ENCODE data around the gene DDX53. TPM values are rescaled to one million over a fixed set of nuclear protein-coding genes. Genes with fewer than 3 reads are reported as not detected.

DDX53 gene
- total RNA-seq, 4 donors from 2014 or later: not detected

GRCh38 chrX:22987452-22987851 lies 12.3 kb upstream of the DDX53 start:
- Histone ChIP-seq H3K27me3 (no peaks in the 10 kb centered on the region), H3K4me3 (no peak overlapping the region), H3K9me3 (no peaks in the 10 kb centered on the region), H3K4me1 (no peaks in the 10 kb centered on the region), H3K36me3 (no peaks in the 10 kb centered on the region), H3K27ac (no peak overlapping the region)
- intact Hi-C loops (cut with DNase I; ENCODE audit: low total_unique reads) (no loop called here), in situ Hi-C loops (cut with MboI; ENCODE audit: low pct_ligation_motif_present in 1 of 4, low pct_unique_long_range_greater_than_20kb in 1 of 4, low sequenced_read_pairs in 3 of 4) (no loop called here)
- 77 to 80% methylated on average over 1 of the region's 1 CpG for WGBS, 2 donors (ENCODE audit: low coverage in 1 of 2)
- no peak for DNase-seq
- TF ChIP-seq POLR2A (IDR thresholded peaks at IDR 0.05) (no peak), CTCF (IDR thresholded peaks at IDR 0.05) (no peak), POLR2AphosphoS5 (IDR thresholded peaks at IDR 0.05) (no peak), EP300 (IDR thresholded peaks at IDR 0.05; ENCODE audit: low read depth) (no peak)

- in situ Hi-C loops (cut with MboI; ENCODE audit: low pct_ligation_motif_present in 1 of 4, low pct_unique_long_range_greater_than_20kb in 1 of 4, low sequenced_read_pairs in 3 of 4) (no loop called here), intact Hi-C loops (cut with DNase I; ENCODE audit: low total_unique reads) (no loop called here)
- Histone ChIP-seq H3K9me3 (no peaks in the 10 kb centered on the region), H3K27me3 (no peaks in the 10 kb centered on the region), H3K4me3 (no peak overlapping the region), H3K4me1 (no peaks in the 10 kb centered on the region), H3K27ac (no peak overlapping the region), H3K36me3 (no peaks in the 10 kb centered on the region)
- WGBS, 2 donors (ENCODE audit: low coverage in 1 of 2): 37 to 44% methylated on average over 2 of the region's 2 CpGs
- DNase-seq: no peak
- no peak for TF ChIP-seq POLR2AphosphoS5 (IDR thresholded peaks at IDR 0.05)
- no peak for TF ChIP-seq POLR2A (IDR thresholded peaks at IDR 0.05)
- no peak for TF ChIP-seq CTCF (IDR thresholded peaks at IDR 0.05)
- no peak for TF ChIP-seq EP300 (IDR thresholded peaks at IDR 0.05; ENCODE audit: low read depth)
Measured at GRCh38 chrX:23003116-23003515, 3.4 kb downstream of the DDX53 start.

GRCh38 chrX:23008431-23009099 lies 8.8 kb downstream of the DDX53 start:
- in situ Hi-C loops (cut with MboI; ENCODE audit: low pct_ligation_motif_present in 1 of 4, low pct_unique_long_range_greater_than_20kb in 1 of 4, low sequenced_read_pairs in 3 of 4) (no loop called here), intact Hi-C loops (cut with DNase I; ENCODE audit: low total_unique reads) (no loop called here)
- H3K9me3 ChIP-seq: no peaks in the 10 kb centered on the region
- H3K4me1 ChIP-seq: peaks cover 0 to 2% (median 0%) of the 10 kb centered on the region in 4 donors
- H3K36me3 ChIP-seq: no peaks in the 10 kb centered on the region
- TF ChIP-seq CTCF (IDR thresholded peaks at IDR 0.05): peak in 1 of 5 experiments; percentile 14
- TF ChIP-seq POLR2A (IDR thresholded peaks at IDR 0.05): no peak
- 26% methylated on average over 1 of the region's 1 CpG; no CpG with 5 or more reads in 1 of the 2 donors for WGBS, 2 donors (ENCODE audit: low coverage in 1 of 2)
- no peaks in the 10 kb centered on the region for H3K27me3 ChIP-seq
- no peak for DNase-seq
- no peak overlapping the region for H3K27ac ChIP-seq
- no peak overlapping the region for H3K4me3 ChIP-seq

GRCh38 chrX:23012162-23012561 lies 12.4 kb downstream of the DDX53 start:
- Histone ChIP-seq H3K4me3 (no peak overlapping the region), H3K4me1 (peaks cover 0 to 2% (median 0%) of the 10 kb centered on the region in 4 donors), H3K36me3 (no peaks in the 10 kb centered on the region), H3K9me3 (no peaks in the 10 kb centered on the region), H3K27me3 (no peaks in the 10 kb centered on the region), H3K27ac (no peak overlapping the region)
- in situ Hi-C loops (cut with MboI; ENCODE audit: low pct_ligation_motif_present in 1 of 4, low pct_unique_long_range_greater_than_20kb in 1 of 4, low sequenced_read_pairs in 3 of 4): no loop called here
- intact Hi-C loops (cut with DNase I; ENCODE audit: low total_unique reads): no loop called here
- WGBS, 2 donors (ENCODE audit: low coverage in 1 of 2): 57 to 67% methylated on average over 1 to 2 of the region's 2 CpGs
- TF ChIP-seq POLR2AphosphoS5 (IDR thresholded peaks at IDR 0.05): no peak
- no peak for TF ChIP-seq CTCF (IDR thresholded peaks at IDR 0.05)
- TF ChIP-seq POLR2A (IDR thresholded peaks at IDR 0.05): no peak
- TF ChIP-seq EP300 (IDR thresholded peaks at IDR 0.05; ENCODE audit: low read depth): no peak
- no peak for DNase-seq

All from transverse colon (tissue), 4 donors.